Myometrial cell (primary cell): ENCODE measurements around the gene CLEC2B. TPM values are rescaled to one million over a fixed set of nuclear protein-coding genes. Genes with fewer than 3 reads are reported as not detected.

ENCODE experiments used
- total RNA-seq: library from RNA; depleted of rRNA; stranded (reverse); fragments of >200 nt; gene quantifications from 2 replicates; pipeline ENCODE4 v1.2.3, GENCODE V29; 2015

Gene CLEC2B
- 13.8 and 17.4 TPM in 2 replicates for total RNA-seq

DNA sequence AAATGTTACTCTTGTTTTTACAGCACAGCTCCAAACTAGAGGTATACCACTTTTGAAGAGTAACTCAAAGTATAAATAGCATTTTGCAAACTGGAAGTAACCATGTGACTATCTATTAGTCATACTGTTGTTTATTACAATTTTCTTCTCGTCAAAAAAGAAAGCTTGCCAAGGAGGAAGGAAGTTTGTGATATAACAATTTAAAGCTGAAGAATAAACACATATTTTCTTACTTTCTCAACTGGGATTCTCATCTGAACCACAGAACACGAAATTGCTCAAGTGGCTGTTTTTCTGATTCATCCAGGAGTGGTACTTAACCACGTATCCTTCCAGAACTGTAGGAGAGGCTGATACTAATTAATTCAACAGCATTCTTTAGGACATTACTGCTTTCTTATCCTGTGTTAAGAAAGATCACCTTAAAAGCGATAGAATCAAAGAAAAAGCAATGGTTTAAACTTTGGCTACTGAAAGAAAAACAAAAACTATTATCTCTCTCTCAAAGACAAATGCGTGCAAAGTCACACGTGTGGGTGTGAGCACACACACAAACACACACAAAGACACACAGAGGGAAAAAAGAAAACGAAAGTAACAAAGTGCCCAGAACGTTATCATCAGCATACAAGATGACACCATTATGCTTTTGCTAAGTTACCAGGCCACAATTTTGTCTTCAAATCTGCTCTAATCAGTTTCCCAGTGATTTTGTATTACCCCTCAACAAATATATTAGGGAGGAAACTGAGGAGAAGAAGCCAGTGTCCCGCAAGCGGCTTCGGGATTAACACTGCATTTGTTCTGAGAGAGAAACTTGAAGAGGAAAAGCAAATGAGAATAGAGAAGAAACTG lies at the start of gene CLEC2B:
TSS of gene CLEC2B (minus strand) at position 48 of the 855 bp plus-strand sequence.

DNA sequence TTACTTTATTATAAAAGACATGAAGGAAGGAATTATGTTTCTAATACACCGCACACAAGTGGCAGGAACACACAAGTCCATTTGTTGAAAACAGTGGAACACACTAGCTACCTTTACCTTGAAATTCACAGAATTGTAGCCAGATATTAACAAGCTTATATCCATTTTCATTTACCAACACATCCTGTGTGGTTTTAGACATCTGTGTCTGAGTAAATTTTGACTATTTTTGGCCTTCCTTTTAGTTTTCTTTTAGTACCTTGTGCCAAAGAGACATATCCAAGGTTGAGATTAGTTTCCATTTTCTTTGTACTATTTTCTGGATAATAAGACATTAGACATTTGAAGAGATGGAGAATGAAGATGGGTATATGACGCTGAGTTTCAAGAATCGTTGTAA lies 12.1 kb upstream of the CLEC2B start, which contains the start of gene KLRF2:
TSS of gene KLRF2 (plus strand) at position 244 of the 400 bp plus-strand sequence. CDS start at position 351, 107 bp downstream.

DNA sequence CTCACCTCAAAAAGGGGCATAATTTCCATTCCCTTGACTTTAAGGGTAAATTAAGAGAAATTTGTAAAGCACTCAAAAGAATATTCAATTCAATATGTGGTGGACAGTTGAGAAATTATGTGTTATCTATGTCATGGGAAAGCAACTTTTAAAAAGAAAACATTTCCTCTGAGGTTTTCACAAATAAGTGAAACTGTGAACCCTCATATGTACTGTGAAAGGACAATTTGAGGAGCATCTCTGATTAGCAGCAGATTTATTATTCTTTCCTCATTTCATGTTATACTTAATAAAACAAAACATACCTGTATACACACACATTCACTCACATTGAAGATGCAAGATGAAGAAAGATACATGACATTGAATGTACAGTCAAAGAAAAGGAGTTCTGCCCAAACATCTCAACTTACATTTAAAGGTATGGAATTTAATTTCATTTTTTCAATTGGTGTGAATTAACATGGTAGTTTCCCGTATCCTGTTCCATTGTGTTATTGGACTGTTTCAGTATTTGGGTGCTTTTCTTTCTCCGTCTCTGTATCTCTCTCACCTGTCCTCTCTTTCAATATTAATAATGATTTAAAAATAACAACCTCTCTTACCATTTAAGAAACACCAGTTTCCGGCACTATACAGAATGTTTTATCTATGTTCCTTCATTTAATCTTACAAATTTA lies 41.8 kb downstream of the CLEC2B start, which contains the start of gene KLRF1:
TSS of gene KLRF1 (plus strand) at position 273 of the 680 bp plus-strand sequence. CDS start at position 337, 64 bp downstream.

Other genes starting within 250 kb of the CLEC2B start
- gene CLEC2D, start 199.6 kb downstream of the CLEC2B start, total RNA-seq: 0.53 and 7.8 TPM in 2 replicates
- not detected in 2 replicates for gene CLECL1, start 136.3 kb downstream of the CLEC2B start, total RNA-seq
- gene CD69, start 108.5 kb downstream of the CLEC2B start, total RNA-seq: 2.3 and 2.6 TPM in 2 replicates
- 0.35 TPM in 1 of 2 replicates, not detected in the other for gene KLRF1, start 41.9 kb downstream of the CLEC2B start, total RNA-seq
- gene KLRF2, start 12.1 kb upstream of the CLEC2B start, total RNA-seq: not detected in 2 replicates
- gene CLEC2A, start 63.0 kb upstream of the CLEC2B start, total RNA-seq: not detected in 2 replicates
- gene CLEC12A, start 102.1 kb upstream of the CLEC2B start, total RNA-seq: not detected in 2 replicates
- gene CLEC1B, start 129.8 kb upstream of the CLEC2B start, total RNA-seq: not detected in 2 replicates
- not detected in 2 replicates for gene CLEC12B, start 141.3 kb upstream of the CLEC2B start, total RNA-seq
- not detected in 2 replicates for gene CLEC9A, start 161.3 kb upstream of the CLEC2B start, total RNA-seq
- not detected in 2 replicates for gene CLEC1A, start 229.6 kb upstream of the CLEC2B start, total RNA-seq